ENCODE measurements around the gene CCDC7.
"Not testable (repeated sequence)": the region's sequence is repeated elsewhere in the genome, so short reads cannot be mapped to it uniquely, and the experiment has no call there.

CCDC7 gene

GRCh38 chr10:32454148-32454547 lies 8.2 kb downstream of the CCDC7 start:
- no peak for DNase-seq (ENCODE audit: low spot score)

GRCh38 chr10:32459051-32459698 lies 13.2 kb downstream of the CCDC7 start:
- no peak for DNase-seq (ENCODE audit: low spot score)

GRCh38 chr10:32461203-32461602 lies 15.3 kb downstream of the CCDC7 start:
- no peak for DNase-seq (ENCODE audit: low spot score)

- no peak for DNase-seq (ENCODE audit: low spot score)
These were observed 25.3 kb downstream of the CCDC7 start for GRCh38 chr10:32471232-32471631.

- no peak for DNase-seq (ENCODE audit: low spot score)
These were observed 31.6 kb downstream of the CCDC7 start for GRCh38 chr10:32477499-32477898.

- DNase-seq (ENCODE audit: low spot score), result no peak
These were observed 35.7 kb downstream of the CCDC7 start for GRCh38 chr10:32481606-32482005.

GRCh38 chr10:32483019-32483502 lies 37.1 kb downstream of the CCDC7 start:
- DNase-seq (ENCODE audit: low spot score), result not testable (repeated sequence)

GRCh38 chr10:32488038-32488437 lies 42.1 kb downstream of the CCDC7 start:
- not testable (repeated sequence) for DNase-seq (ENCODE audit: low spot score)

- no peak for DNase-seq (ENCODE audit: low spot score)
These were observed 43.2 kb downstream of the CCDC7 start for GRCh38 chr10:32489158-32489557.

- DNase-seq (ENCODE audit: low spot score), result no peak
These were observed 44.0 kb downstream of the CCDC7 start for GRCh38 chr10:32489901-32490300.

GRCh38 chr10:32494562-32494961 lies 48.6 kb downstream of the CCDC7 start:
- not testable (repeated sequence) for DNase-seq (ENCODE audit: low spot score)

GRCh38 chr10:32500136-32500535 lies 54.2 kb downstream of the CCDC7 start:
- not testable (repeated sequence) for DNase-seq (ENCODE audit: low spot score)

GRCh38 chr10:32501906-32502305 lies 56.0 kb downstream of the CCDC7 start:
- no peak for DNase-seq (ENCODE audit: low spot score)

- not testable (repeated sequence) for DNase-seq (ENCODE audit: low spot score)
These were observed 60.0 kb downstream of the CCDC7 start for GRCh38 chr10:32505762-32506420.

- DNase-seq (ENCODE audit: low spot score), result no peak
These were observed 65.7 kb downstream of the CCDC7 start for GRCh38 chr10:32511599-32511998.

- no peak for DNase-seq (ENCODE audit: low spot score)
These were observed 70.9 kb downstream of the CCDC7 start for GRCh38 chr10:32516567-32517495.

- no peak for DNase-seq (ENCODE audit: low spot score)
These were observed 84.3 kb downstream of the CCDC7 start for GRCh38 chr10:32530231-32530630.

- no peak for DNase-seq (ENCODE audit: low spot score)
These were observed 92.3 kb downstream of the CCDC7 start for GRCh38 chr10:32538256-32538655.

- DNase-seq (ENCODE audit: low spot score), result no peak
These were observed 94.9 kb downstream of the CCDC7 start for GRCh38 chr10:32540691-32541470.

GRCh38 chr10:32548208-32548607 lies 102.3 kb downstream of the CCDC7 start:
- DNase-seq (ENCODE audit: low spot score), result no peak

GRCh38 chr10:32556783-32557395 lies 110.9 kb downstream of the CCDC7 start:
- DNase-seq (ENCODE audit: low spot score), result no peak

Data from HuH-7.5 (cell line).